Parathyroid adenoma (tissue), 2 donors: ENCODE results near the gene DAPK1.

Source experiments
- H2AFZ ChIP-seq: fragments of 300-600 bp; sonication (generic); one replicate; pipeline ENCODE4 v1.7.0; 2017; ENCODE audit warnings: antibody characterized with exemption, mild to moderate bottlenecking
- H3K27ac ChIP-seq: fragments of 300-600 bp; sonication (generic); one replicate; pipeline ENCODE4 v1.7.0; 2017
- H3K27me3 ChIP-seq: fragments of 300-600 bp; sonication (generic); one replicate; pipeline ENCODE4 v1.7.0; 2017; ENCODE audit warnings: low read length; ENCODE audit not compliant: control insufficient read depth, insufficient read depth
- H3K36me3 ChIP-seq: fragments of 300-600 bp; sonication (generic); one replicate; pipeline ENCODE4 v1.7.0; 2017; ENCODE audit warnings: low read length; ENCODE audit not compliant: control insufficient read depth, insufficient read depth
- H3K4me1 ChIP-seq: fragments of 300-600 bp; sonication (generic); one replicate; pipeline ENCODE4 v1.7.0; 2017; ENCODE audit warnings: control low read depth
- H3K4me2 ChIP-seq: fragments of 300-600 bp; sonication (generic); one replicate; pipeline ENCODE4 v1.7.0; 2017; ENCODE audit warnings: low read length
- H3K4me3 ChIP-seq: fragments of 300-600 bp; sonication (generic); one replicate; pipeline ENCODE4 v1.7.0; 2017; ENCODE audit warnings: low read depth, low read length
- H3K79me2 ChIP-seq: fragments of 300-600 bp; sonication (generic); one replicate; pipeline ENCODE4 v1.7.0; 2017; ENCODE audit warnings: control low read depth
- H3K9ac ChIP-seq: fragments of 300-600 bp; sonication (generic); one replicate; pipeline ENCODE4 v1.7.0; 2017; ENCODE audit warnings: mild to moderate bottlenecking
- H3K9me3 ChIP-seq: fragments of 300-600 bp; sonication (generic); one replicate; pipeline ENCODE4 v1.7.0; 2017; ENCODE audit warnings: low read length; ENCODE audit not compliant: control insufficient read depth
- TF ChIP-seq, protein P1 (sequence below): fragments of 300-600 bp; sonication (generic); IDR thresholded peaks from one replicate; pipeline ENCODE4 v1.7.0; 2017; ENCODE audit warnings: antibody characterized with exemption, mild to moderate bottlenecking
- donor health status: primary hyperparathyroidism.

Gene DAPK1

DNA sequence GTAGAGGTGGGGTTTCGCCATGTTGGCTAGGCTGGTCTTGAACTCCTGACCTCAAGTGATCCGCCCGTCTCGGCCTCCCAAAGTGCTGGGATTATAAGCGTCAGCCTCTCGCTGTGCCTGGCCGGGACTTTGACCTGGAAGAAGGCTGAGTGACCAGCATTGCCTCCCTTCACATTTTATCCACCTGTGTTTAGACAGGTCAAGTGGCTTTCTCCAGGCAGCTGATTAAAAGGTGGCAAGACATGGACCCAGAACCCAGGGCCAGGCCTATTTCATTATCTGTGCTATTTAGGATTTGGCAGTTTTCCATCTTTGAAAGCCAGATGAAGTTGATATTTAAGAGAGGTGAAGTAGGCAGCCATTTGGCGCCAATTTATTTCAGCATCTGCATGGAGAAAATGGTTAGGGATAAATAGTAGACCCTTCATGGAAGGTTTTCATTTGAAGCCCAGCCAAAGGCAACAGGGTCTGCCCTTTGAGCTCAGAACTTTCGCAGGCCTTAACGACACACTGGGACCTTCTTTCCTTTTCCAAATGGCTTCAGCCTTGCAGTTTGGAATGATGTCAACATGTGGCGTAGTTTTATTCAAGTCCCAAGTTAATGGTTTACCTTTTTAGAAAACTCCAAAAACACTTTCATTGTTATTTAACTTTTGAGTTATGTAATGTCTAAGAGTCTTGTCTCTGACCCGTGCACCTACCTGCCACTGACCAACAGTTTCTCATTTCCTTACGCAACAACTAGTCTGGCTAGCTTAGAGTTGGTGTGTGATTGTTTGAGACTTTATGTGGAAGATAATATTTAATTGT is 8.4 kb downstream of the DAPK1 start:
- no peak overlapping the region for H3K4me3 ChIP-seq
- TF ChIP-seq, protein P1, sequence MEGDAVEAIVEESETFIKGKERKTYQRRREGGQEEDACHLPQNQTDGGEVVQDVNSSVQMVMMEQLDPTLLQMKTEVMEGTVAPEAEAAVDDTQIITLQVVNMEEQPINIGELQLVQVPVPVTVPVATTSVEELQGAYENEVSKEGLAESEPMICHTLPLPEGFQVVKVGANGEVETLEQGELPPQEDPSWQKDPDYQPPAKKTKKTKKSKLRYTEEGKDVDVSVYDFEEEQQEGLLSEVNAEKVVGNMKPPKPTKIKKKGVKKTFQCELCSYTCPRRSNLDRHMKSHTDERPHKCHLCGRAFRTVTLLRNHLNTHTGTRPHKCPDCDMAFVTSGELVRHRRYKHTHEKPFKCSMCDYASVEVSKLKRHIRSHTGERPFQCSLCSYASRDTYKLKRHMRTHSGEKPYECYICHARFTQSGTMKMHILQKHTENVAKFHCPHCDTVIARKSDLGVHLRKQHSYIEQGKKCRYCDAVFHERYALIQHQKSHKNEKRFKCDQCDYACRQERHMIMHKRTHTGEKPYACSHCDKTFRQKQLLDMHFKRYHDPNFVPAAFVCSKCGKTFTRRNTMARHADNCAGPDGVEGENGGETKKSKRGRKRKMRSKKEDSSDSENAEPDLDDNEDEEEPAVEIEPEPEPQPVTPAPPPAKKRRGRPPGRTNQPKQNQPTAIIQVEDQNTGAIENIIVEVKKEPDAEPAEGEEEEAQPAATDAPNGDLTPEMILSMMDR: no peak
- no peak overlapping the region for H3K4me2 ChIP-seq
- no peaks in the 10 kb centered on the region for H3K36me3 ChIP-seq
- no peak overlapping the region for H2AFZ ChIP-seq
- H3K4me1 ChIP-seq: peaks cover 2% of the 10 kb centered on the region
- H3K9me3 ChIP-seq: no peaks in the 10 kb centered on the region
- no peaks in the 10 kb centered on the region for H3K79me2 ChIP-seq
- H3K27me3 ChIP-seq: no peaks in the 10 kb centered on the region
- H3K27ac ChIP-seq: no peak overlapping the region
- H3K9ac ChIP-seq: no peak overlapping the region

DNA sequence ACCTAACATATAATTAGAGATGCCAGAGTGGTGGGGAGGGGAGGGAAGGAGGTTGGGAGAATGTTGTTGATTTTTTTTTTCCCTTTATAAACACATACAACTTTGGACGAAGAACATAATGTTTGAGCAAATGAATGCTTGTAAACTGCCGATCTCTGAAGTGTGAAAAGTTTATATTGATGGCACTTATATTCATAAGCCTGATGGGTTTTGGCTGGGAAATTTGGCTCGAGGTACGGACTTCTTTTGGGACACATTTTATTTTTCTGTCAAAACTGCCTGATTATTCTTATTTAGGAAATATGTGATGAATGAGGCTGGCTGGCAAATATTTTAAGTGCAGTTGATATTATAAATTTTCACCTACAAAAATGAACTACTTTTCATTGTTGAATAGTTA is 9.9 kb downstream of the DAPK1 start:
- no peaks in the 10 kb centered on the region for H3K9me3 ChIP-seq
- H3K27me3 ChIP-seq: no peaks in the 10 kb centered on the region
- H3K4me1 ChIP-seq: peaks cover 1% of the 10 kb centered on the region
- TF ChIP-seq, protein P1: no peak
- no peak overlapping the region for H3K27ac ChIP-seq
- no peaks in the 10 kb centered on the region for H3K36me3 ChIP-seq
- no peak overlapping the region for H3K9ac ChIP-seq
- no peak overlapping the region for H3K4me2 ChIP-seq
- no peak overlapping the region for H3K4me3 ChIP-seq
- no peaks in the 10 kb centered on the region for H3K79me2 ChIP-seq
- no peak overlapping the region for H2AFZ ChIP-seq

DNA sequence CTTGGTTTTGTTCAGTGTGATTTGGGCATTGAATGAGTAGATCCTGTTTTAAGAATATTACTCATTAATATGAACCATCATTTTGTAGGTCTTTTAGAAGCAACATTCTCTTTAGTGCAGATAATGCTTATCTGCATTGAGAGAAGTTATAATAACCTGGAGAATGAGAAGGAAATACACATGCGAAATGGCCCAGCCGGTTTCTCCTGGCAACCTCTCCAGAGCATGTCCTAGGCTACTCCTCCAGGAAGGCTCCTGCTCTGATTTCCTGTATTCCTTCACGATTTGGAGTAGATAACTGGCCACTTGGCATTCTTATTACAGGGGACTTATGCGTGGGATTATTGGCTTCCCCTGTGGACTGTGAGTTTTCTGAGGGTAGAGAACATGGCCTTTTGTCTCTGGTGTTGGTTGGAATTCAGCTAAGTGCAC is 12.6 kb downstream of the DAPK1 start:
- H3K4me2 ChIP-seq: no peak overlapping the region
- no peaks in the 10 kb centered on the region for H3K36me3 ChIP-seq
- no peaks in the 10 kb centered on the region for H3K9me3 ChIP-seq
- H3K27ac ChIP-seq: no peak overlapping the region
- H3K4me1 ChIP-seq: no peaks in the 10 kb centered on the region
- no peaks in the 10 kb centered on the region for H3K79me2 ChIP-seq
- H3K27me3 ChIP-seq: no peaks in the 10 kb centered on the region
- H3K4me3 ChIP-seq: no peak overlapping the region
- H3K9ac ChIP-seq: no peak overlapping the region
- TF ChIP-seq, protein P1: no peak
- H2AFZ ChIP-seq: no peak overlapping the region

DNA sequence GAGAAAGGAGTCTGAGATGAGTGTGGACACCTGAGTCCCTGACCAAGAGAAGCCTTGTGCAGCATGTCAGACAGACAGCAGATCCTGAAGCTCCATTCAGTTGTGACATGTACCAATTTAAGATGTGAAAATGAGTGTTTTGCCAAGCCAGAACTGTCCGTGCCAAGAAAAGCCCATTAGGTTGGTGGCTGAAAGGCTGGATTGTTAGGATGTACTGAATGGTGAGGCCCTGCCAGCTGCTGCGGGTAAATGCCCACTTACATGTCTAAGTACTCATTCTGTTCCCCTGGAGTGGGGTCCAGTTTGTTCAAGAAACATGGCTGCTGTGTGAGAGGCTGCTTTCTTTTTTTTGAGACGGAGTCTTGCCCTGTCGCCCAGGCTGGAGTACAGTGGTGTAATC is 14.6 kb downstream of the DAPK1 start:
- Histone ChIP-seq H3K4me3 (no peak overlapping the region), H3K27ac (no peak overlapping the region), H3K79me2 (no peaks in the 10 kb centered on the region), H2AFZ (no peak overlapping the region), H3K36me3 (no peaks in the 10 kb centered on the region), H3K9me3 (no peaks in the 10 kb centered on the region), H3K9ac (no peak overlapping the region), H3K4me2 (no peak overlapping the region), H3K4me1 (no peaks in the 10 kb centered on the region), H3K27me3 (no peaks in the 10 kb centered on the region)
- TF ChIP-seq, protein P1: no peak

DNA sequence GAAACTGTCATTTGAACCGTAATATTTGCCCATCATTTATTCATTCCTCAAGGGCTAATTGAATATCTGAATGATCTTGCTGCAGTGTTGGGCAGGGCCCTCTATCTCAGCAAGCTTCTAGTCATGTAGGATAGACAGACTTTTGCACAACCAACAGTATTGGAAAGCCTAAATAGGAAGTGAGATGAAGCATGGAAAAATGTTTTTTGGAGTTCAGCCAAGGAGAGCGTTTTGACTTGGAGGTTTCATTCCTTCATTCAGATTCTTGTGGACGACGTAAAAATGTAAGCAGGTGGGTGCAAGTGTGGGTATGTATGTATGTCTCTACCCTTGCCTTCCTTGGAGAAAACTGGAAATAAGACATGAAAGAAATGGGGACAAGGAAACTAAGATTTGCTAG is 15.5 kb downstream of the DAPK1 start:
- Histone ChIP-seq H3K4me1 (no peaks in the 10 kb centered on the region), H2AFZ (no peak overlapping the region), H3K4me3 (no peak overlapping the region), H3K27me3 (no peaks in the 10 kb centered on the region), H3K79me2 (no peaks in the 10 kb centered on the region), H3K36me3 (no peaks in the 10 kb centered on the region), H3K9me3 (no peaks in the 10 kb centered on the region), H3K9ac (no peak overlapping the region), H3K4me2 (no peak overlapping the region), H3K27ac (no peak overlapping the region)
- TF ChIP-seq, protein P1: no peak
